GM21737 (cell line): ENCODE results near the gene NXPH4.

Source experiments
- ATAC-seq: cut with Tn5 transposase; IDR thresholded peaks from one replicate; pipeline ENCODE4 v1.9.1; 2021; ENCODE audit warnings: mild to moderate bottlenecking, moderate library complexity; ENCODE audit not compliant: unreplicated experiment

Gene NXPH4

DNA sequence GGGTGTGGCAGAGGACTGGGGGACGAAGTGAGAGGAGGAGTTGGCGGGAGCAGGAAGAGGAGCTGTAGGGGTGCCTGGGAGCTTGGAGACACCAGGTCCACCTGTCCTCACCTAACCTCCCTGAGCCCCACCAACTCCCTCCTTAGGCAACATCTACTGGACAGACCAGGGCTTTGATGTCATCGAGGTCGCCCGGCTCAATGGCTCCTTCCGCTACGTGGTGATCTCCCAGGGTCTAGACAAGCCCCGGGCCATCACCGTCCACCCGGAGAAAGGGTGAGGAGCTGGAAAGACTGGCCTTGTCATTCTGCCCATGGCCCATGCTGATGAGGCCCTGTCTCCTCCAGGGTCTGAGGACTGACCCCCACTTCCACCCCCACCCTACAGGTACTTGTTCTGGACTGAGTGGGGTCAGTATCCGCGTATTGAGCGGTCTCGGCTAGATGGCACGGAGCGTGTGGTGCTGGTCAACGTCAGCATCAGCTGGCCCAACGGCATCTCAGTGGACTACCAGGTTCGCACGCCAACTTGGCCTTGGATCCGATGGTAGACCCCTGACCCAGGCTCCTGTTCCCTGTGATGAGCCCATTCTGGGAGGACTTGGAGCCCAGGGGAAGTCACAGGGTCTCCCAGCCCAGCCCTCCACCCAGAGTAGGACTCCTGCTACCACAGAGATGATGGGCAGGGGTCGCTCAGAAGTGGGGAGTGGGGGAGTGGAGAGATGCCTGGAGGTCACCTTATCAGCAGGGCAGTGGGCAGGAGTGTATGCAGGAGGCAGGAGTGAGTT lies 32.5 kb upstream of the NXPH4 start:
- no peak for ATAC-seq

DNA sequence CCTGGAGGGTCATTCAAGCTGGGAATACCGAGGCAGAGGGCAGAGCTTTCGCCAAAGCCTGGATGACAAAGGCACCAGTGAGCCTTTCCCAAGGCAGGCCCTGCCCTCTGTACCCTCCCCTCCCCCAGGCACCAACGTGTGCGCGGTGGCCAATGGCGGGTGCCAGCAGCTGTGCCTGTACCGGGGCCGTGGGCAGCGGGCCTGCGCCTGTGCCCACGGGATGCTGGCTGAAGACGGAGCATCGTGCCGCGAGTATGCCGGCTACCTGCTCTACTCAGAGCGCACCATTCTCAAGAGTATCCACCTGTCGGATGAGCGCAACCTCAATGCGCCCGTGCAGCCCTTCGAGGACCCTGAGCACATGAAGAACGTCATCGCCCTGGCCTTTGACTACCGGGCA lies 31.2 kb upstream of the NXPH4 start:
- ATAC-seq: no peak

DNA sequence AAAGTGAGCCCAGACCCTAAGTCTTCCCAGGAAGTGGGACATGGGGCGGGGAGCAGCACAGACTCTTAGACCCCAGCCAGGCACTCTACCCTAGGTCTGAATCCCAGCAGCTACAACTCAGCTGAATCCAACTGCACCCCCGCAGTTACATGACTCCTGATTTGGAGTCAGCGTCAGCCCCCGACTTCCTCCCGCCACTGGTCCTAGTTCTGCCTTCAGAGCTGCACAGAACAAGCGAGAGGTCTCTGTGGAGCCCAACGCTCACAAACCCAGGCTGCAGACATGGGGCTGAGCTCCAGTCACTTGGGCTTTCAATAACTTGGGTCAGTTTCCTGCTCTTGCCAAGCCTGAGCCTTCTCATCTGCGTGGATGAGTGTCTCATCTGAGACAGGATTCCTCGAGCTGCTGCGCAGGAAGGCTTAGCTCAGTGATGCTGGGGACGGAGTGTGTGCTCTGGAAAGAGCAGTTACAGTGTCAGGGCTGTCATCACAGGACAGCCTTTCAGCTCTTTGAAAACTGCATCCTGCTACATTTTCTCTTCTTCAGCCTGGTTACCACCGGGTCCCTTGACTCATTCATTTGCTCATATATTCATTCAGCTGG lies 30.6 kb upstream of the NXPH4 start:
- no peak for ATAC-seq

GRCh38 chr12:57187222-57188089 lies 29.1 kb upstream of the NXPH4 start:
- no peak for ATAC-seq

DNA sequence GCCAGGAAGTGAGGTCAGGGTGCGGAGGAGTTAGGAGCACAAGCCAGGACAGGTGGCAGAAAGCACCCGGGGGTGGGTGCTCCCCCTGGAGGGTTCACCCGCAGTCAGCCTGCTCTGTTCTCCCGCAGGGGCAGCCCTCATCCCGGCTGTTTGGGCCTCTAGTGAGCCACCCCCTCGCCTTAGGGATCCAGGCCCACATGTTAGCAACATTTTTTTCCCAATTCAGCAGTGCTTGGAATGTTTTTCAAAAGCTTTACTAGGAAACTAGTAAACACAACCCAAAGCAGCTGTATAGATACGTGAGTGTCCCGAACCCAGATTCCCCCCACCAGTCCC lies 28.5 kb upstream of the NXPH4 start:
- ATAC-seq: no peak

DNA sequence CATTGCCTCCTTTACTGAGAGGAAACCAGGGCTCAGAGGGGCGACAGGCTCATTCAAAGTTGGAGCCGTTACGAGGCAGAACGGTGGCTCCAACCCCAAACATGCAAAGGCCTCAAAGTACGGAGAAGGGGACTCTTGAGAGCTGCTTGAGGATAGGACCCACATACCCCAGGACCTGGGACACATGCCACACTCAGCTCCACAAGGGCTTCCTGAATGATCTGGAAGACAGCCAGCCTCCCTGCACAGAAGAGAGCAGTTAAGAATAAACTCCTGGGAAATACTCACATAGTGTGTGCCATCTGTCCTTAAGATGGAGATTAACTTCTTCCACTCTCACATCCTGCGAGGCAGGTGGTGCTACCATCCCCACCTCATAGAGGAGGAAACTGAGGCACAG lies 26.6 kb upstream of the NXPH4 start:
- ATAC-seq: no peak

DNA sequence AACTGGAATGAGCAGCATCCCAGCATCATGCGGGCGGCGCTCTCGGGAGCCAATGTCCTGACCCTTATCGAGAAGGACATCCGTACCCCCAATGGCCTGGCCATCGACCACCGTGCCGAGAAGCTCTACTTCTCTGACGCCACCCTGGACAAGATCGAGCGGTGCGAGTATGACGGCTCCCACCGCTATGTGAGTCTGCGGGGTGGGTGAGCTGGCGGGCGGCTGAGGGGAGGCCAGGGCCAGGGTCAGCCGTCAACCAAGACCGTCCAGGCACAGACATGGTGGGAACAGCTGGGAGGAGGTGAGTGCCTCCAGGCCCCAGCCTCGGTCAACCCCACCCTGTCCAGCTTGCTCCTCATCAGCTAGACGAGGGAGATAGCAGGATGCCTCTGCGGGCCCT lies 25.8 kb upstream of the NXPH4 start:
- ATAC-seq: no peak

- ATAC-seq: no peak
Observed at GRCh38 chr12:57191410-57191809, 25.2 kb upstream of the NXPH4 start.

- ATAC-seq: no peak
Observed at GRCh38 chr12:57192920-57193319, 23.7 kb upstream of the NXPH4 start.

DNA sequence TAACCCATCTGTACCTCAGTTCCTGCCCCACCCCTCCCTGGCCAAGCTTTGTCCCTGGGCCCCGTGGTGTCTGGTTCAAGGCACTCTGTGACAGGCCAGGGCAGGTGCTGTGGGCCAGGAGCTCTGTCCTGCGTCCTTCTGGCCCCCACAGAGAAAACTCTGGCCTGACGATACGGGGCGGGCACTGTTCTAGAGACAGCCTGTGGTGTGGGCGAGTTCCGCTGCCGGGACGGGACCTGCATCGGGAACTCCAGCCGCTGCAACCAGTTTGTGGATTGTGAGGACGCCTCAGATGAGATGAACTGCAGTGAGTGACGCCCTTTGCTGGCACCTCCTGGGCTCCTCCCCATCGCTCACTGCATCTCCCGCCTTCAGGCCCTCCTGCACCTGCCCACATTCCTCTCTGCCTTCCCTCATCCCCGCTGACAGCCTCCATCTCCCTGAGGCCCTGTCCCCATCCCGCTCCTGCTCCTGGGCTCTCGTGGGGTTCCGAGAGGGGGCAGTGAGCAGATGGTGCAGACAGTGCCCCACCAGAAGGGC lies 22.8 kb upstream of the NXPH4 start:
- ATAC-seq: no peak

DNA sequence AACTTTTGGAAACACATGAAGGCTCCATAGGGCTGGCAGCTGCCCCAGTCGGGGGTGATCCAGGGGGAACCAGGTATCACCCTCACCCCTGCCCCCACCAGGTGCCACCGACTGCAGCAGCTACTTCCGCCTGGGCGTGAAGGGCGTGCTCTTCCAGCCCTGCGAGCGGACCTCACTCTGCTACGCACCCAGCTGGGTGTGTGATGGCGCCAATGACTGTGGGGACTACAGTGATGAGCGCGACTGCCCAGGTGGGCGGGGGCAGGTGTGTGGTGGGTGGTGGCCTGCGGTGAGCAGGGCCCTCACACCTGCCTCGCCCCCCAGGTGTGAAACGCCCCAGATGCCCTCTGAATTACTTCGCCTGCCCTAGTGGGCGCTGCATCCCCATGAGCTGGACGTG lies 22.3 kb upstream of the NXPH4 start:
- no peak for ATAC-seq

GRCh38 chr12:57195186-57195585 lies 21.4 kb upstream of the NXPH4 start:
- no peak for ATAC-seq

DNA sequence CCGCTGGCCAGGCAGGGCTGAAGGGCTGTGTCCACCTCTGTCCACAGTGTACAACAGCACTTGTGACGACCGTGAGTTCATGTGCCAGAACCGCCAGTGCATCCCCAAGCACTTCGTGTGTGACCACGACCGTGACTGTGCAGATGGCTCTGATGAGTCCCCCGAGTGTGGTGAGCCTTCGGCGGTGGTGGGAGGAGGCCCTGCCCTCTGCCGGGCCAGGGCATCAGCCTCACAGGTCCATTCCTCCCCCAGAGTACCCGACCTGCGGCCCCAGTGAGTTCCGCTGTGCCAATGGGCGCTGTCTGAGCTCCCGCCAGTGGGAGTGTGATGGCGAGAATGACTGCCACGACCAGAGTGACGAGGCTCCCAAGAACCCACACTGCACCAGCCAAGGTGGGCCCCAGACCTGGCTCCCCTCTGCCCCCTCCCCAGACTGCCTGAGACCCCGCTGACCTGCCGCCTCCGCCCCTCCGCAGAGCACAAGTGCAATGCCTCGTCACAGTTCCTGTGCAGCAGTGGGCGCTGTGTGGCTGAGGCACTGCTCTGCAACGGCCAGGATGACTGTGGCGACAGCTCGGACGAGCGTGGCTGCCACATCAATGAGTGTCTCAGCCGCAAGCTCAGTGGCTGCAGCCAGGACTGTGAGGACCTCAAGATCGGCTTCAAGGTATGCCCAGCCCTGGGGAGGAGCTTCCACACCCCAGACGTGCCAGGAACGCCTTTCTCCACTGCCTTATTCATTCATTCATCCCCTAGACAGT lies 20.8 kb upstream of the NXPH4 start:
- no peak for ATAC-seq

DNA sequence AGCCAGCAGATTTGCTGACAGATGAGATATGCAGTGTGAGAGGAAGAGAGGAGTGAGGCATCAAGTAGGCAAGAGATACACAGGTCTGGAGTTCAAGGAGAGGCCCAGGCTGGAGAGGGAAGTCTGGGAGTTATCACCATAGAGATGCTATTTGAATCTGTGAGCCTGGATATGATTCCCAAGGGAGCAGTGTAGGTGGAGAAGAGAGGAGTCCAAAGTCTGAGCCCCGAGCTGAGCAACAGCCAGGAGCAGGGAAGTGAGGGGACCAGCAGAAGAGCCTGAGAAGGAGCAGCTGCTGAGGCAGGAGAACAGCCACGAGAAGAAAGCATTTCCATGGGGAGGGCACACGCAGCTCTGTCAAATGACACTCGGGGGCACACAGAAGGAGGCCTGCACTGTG lies 20.2 kb upstream of the NXPH4 start:
- no peak for ATAC-seq

- ATAC-seq: no peak
Observed at GRCh38 chr12:57196956-57197355, 19.6 kb upstream of the NXPH4 start.

GRCh38 chr12:57198329-57198728 lies 18.3 kb upstream of the NXPH4 start:
- ATAC-seq: no peak

- no peak for ATAC-seq
Observed at GRCh38 chr12:57199191-57199590, 17.4 kb upstream of the NXPH4 start.

DNA sequence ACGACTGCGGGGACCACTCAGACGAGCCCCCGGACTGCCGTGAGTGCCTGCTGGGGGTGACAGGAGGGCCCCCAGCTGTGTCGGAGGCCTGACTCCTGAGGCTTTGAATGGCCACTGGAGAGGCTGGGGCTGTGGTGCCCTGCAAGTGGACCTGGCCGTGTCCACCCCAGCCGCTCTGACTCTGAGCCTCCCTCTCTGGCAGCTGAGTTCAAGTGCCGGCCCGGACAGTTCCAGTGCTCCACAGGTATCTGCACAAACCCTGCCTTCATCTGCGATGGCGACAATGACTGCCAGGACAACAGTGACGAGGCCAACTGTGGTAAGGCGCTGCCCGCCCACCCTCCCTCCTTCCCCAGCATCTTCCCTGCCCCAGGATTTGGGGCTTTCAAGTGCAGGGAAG lies 16.1 kb upstream of the NXPH4 start:
- ATAC-seq: no peak

DNA sequence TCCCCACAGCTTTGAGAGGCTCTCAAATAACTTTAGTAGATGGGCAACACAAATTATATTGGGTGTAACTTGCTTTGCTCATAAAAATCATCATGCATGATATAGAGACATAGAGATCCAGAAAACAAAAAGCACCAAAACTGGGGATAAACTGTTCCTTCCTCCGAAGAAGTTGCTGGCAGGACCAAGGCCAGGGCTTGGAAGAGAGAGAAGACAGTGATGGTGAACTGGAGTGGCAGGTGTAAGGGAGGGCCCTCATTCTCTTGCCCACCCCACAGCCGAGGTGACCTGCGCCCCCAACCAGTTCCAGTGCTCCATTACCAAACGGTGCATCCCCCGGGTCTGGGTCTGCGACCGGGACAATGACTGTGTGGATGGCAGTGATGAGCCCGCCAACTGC lies 15.4 kb upstream of the NXPH4 start:
- no peak for ATAC-seq

DNA sequence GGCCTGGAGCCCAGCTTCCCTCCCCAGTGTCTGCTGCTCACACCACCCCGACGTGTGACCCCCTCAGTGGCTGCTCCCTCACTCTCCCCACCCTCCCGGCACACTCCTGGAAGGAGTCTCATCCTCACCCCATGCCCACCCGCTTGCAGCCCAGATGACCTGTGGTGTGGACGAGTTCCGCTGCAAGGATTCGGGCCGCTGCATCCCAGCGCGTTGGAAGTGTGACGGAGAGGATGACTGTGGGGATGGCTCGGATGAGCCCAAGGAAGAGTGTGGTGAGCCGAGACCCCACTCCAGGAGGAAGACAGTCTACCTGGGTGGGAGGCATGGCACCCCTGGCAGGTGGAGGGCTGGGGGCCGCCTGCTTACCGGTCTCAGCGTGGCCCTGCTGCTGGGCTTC lies 15.0 kb upstream of the NXPH4 start:
- no peak for ATAC-seq

GRCh38 chr12:57202321-57202720 lies 14.3 kb upstream of the NXPH4 start:
- ATAC-seq: no peak
